Liver (tissue), 9 donors: ENCODE data around the gene SUCO. TPM values are rescaled to one million over a fixed set of nuclear protein-coding genes. Genes with fewer than 3 reads are reported as not detected.

Source experiments
- DNase-seq: peaks from one replicate; pipeline ENCODE4 v3.0.0-alpha.2; 2017; ENCODE audit warnings: low spot score
- H3K27ac ChIP-seq, 2 donors: one replicate each; pipeline ENCODE4 v1.7.0; 2013; ENCODE audit warnings: inconsistent platforms in 2 of 2, low read length in 2 of 2, control low read depth in 1 of 2, low read depth in 1 of 2, mild to moderate bottlenecking in 1 of 2
- H3K27me3 ChIP-seq, 4 donors: one replicate each; pipeline versions ENCODE4 v1.6.1 to v1.7.0; 2013; ENCODE audit warnings: low read length in 3 of 4, inconsistent platforms in 1 of 4, mild to moderate bottlenecking in 1 of 4, moderate library complexity in 1 of 4; ENCODE audit not compliant: control insufficient read depth in 4 of 4, insufficient read depth in 4 of 4
- H3K36me3 ChIP-seq, 4 donors: one replicate each; pipeline versions ENCODE4 v1.6.1 to v1.7.0; 2013; ENCODE audit warnings: low read length in 3 of 4, mild to moderate bottlenecking in 3 of 4, low read depth in 1 of 4, moderate library complexity in 1 of 4; ENCODE audit not compliant: control insufficient read depth in 4 of 4, insufficient read depth in 3 of 4
- H3K4me1 ChIP-seq, 4 donors: one replicate each; pipeline versions ENCODE4 v1.6.1 to v1.7.0; 2013; ENCODE audit warnings: low read length in 3 of 4, mild to moderate bottlenecking in 3 of 4, moderate library complexity in 1 of 4; ENCODE audit not compliant: control insufficient read depth in 4 of 4, insufficient read depth in 4 of 4
- H3K4me3 ChIP-seq, 3 donors: one replicate each; pipeline versions ENCODE4 v1.6.1 to v1.7.0; 2013; ENCODE audit warnings: low read length in 3 of 3, control low read depth in 1 of 3, low read depth in 1 of 3, mild to moderate bottlenecking in 1 of 3
- H3K9ac ChIP-seq, 2 donors: one replicate each; pipeline ENCODE4 v1.7.0; 2013; ENCODE audit warnings: low read length in 2 of 2, mild to moderate bottlenecking in 2 of 2, moderate library complexity in 2 of 2, control low read depth in 1 of 2, low read depth in 1 of 2
- H3K9me3 ChIP-seq, 4 donors: one replicate each; pipeline versions ENCODE4 v1.6.1 to v1.7.0; 2013; ENCODE audit warnings: low read length in 3 of 4; ENCODE audit not compliant: control insufficient read depth in 4 of 4
- EGR1 ChIP-seq, 2 donors: IDR thresholded peaks; 2 replicates each; pipeline ENCODE4 v1.6.1; 2016 to 2018; ENCODE audit warnings: antibody characterized with exemption in 2 of 2, low read depth in 2 of 2
- FOXA1 ChIP-seq: IDR thresholded peaks from 2 replicates; pipeline ENCODE4 v1.6.1; 2016; ENCODE audit warnings: antibody characterized with exemption
- FOXA2 ChIP-seq: IDR thresholded peaks from 2 replicates; pipeline ENCODE4 v1.6.1; 2016; ENCODE audit warnings: antibody characterized with exemption
- GABPA ChIP-seq, 2 donors: IDR thresholded peaks in 1 of 2; conservative IDR thresholded peaks in 1 of 2; 2 replicates each; pipeline ENCODE4 v1.6.1; 2016; ENCODE audit warnings: antibody characterized with exemption in 2 of 2, mild to moderate bottlenecking in 1 of 2, moderate library complexity in 1 of 2
- HNF4A ChIP-seq, 2 donors: conservative IDR thresholded peaks; 2 replicates each; pipeline ENCODE4 v1.6.1; 2016; ENCODE audit warnings: antibody characterized with exemption in 2 of 2, mild to moderate bottlenecking in 2 of 2
- HNF4G ChIP-seq: IDR thresholded peaks from 2 replicates; pipeline ENCODE4 v1.6.1; 2016; ENCODE audit warnings: antibody characterized with exemption
- JUND ChIP-seq, 2 donors: IDR thresholded peaks; 2 replicates each; pipeline ENCODE4 v1.6.1; 2016; ENCODE audit warnings: antibody characterized with exemption in 2 of 2
- NR2F2 ChIP-seq: IDR thresholded peaks from 2 replicates; pipeline ENCODE4 v1.6.1; 2016; ENCODE audit warnings: antibody characterized with exemption
- RAD21 ChIP-seq, 2 donors: IDR thresholded peaks; 2 replicates each; pipeline ENCODE4 v1.6.1; 2016; ENCODE audit warnings: antibody characterized with exemption in 2 of 2, mild to moderate bottlenecking in 2 of 2
- RXRA ChIP-seq, 2 donors: IDR thresholded peaks; 2 replicates each; pipeline ENCODE4 v1.6.1; 2017 to 2018; ENCODE audit warnings: antibody characterized with exemption in 2 of 2, mild to moderate bottlenecking in 1 of 2
- SP1 ChIP-seq: IDR thresholded peaks from 2 replicates; pipeline ENCODE4 v1.6.1; 2018; ENCODE audit warnings: antibody characterized with exemption, mild to moderate bottlenecking
- TAF1 ChIP-seq: conservative IDR thresholded peaks from 2 replicates; pipeline ENCODE4 v1.6.1; 2016; ENCODE audit warnings: antibody characterized with exemption, mild to moderate bottlenecking
- YY1 ChIP-seq: IDR thresholded peaks from 2 replicates; pipeline ENCODE4 v1.6.1; 2016; ENCODE audit warnings: antibody characterized with exemption, mild to moderate bottlenecking
- WGBS: extraction: QIAGEN DNeasy Blood & Tissue Kit; methylation state at CpG from one replicate; pipeline ENCODE4 v1.1.7; 2013; 5-methylcytosine and 5-hydroxymethylcytosine counted together
- polyA plus RNA-seq, 2 donors: library from polyadenylated mRNA; stranded (reverse) in 1 of 2; unstranded in 1 of 2; fragments of 200-250 nt in 1 of 2; fragments of >200 nt in 1 of 2; fragmentation: Nextera tagmentation in 1 of 2; extraction: Ambion mirVana in 1 of 2; gene quantifications; one replicate each; pipeline versions ENCODE4 v1.2.1 to v1.2.3, GENCODE V29; 2013 to 2015
- total RNA-seq, 2 donors: library from RNA; depleted of rRNA; stranded (reverse); fragments of >200 nt; gene quantifications; one replicate each; pipeline ENCODE4 v1.2.3, GENCODE V29; 2014
- TF ChIP-seq, protein P1 (sequence below): IDR thresholded peaks from 2 replicates; pipeline ENCODE4 v1.6.1; 2016; ENCODE audit warnings: antibody characterized with exemption
- TF ChIP-seq, protein P2 (sequence below): IDR thresholded peaks from 2 replicates; pipeline ENCODE4 v1.6.1; 2016; ENCODE audit warnings: antibody characterized with exemption
- TF ChIP-seq, protein P3 (sequence below): IDR thresholded peaks from 2 replicates; pipeline ENCODE4 v1.6.1; 2016; ENCODE audit warnings: antibody characterized with exemption
- TF ChIP-seq, protein P4 (sequence below): IDR thresholded peaks from 2 replicates; pipeline ENCODE4 v1.6.1; 2016; ENCODE audit warnings: antibody characterized with exemption, mild to moderate bottlenecking
- TF ChIP-seq, protein P5 (sequence below): fragments of 150-350 bp; IDR thresholded peaks from 2 replicates; pipeline ENCODE4 v1.5.1; 2017; ENCODE audit warnings: improper control_type of control experiment, low read depth, low read length; ENCODE audit not compliant: missing input control
- donor health status: healthy.
- donor health status: healthy.
- donor health status: healthy.
- donor health status: healthy.
- donor health status: healthy.

Gene SUCO
- total and polyA plus RNA-seq, 4 donors = 2.8 to 38.1 (median 8.5) TPM

DNA sequence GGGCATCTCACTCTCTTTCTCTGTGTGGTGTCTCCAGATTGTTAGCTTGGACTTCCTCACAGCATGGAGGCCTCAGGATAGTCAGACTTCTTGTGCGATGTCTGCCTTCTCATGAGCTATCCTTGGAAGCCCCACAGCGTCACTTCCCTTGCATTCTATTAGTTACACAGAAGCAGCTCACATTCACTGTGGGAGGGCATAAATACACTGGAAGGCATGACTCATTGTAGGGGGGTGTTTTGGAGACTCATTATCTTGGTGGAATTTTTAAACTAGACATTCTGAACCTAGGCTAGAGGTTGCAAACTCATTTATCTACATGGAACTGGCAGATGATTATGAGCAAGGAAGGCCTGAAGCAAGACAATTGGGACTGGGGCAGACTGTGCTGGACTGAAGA lies 104.6 kb downstream of the SUCO start:
- H3K27me3 ChIP-seq = no peaks in the 10 kb centered on the region
- no peaks in the 10 kb centered on the region for H3K9me3 ChIP-seq
- no peaks in the 10 kb centered on the region for H3K4me1 ChIP-seq
- TF ChIP-seq HNF4A (conservative IDR thresholded peaks at IDR 0.05) (no peak), FOXA2 (no peak), EGR1 (IDR thresholded peaks at IDR 0.05; ENCODE audit: low read depth in 2 of 2) (no peak), YY1 (no peak), TAF1 (no peak), FOXA1 (no peak), RXRA (IDR thresholded peaks at IDR 0.05) (no peak), NR2F2 (no peak), SP1 (no peak), HNF4G (no peak), GABPA (IDR thresholded peaks at IDR 0.05 in 1 of 2, conservative IDR thresholded peaks at IDR 0.05 in 1 of 2) (no peak)
- TF ChIP-seq, protein P1, sequence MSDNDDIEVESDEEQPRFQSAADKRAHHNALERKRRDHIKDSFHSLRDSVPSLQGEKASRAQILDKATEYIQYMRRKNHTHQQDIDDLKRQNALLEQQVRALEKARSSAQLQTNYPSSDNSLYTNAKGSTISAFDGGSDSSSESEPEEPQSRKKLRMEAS = no peak
- TF ChIP-seq, protein P2, sequence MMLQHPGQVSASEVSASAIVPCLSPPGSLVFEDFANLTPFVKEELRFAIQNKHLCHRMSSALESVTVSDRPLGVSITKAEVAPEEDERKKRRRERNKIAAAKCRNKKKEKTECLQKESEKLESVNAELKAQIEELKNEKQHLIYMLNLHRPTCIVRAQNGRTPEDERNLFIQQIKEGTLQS = no peak
- TF ChIP-seq, protein P3, sequence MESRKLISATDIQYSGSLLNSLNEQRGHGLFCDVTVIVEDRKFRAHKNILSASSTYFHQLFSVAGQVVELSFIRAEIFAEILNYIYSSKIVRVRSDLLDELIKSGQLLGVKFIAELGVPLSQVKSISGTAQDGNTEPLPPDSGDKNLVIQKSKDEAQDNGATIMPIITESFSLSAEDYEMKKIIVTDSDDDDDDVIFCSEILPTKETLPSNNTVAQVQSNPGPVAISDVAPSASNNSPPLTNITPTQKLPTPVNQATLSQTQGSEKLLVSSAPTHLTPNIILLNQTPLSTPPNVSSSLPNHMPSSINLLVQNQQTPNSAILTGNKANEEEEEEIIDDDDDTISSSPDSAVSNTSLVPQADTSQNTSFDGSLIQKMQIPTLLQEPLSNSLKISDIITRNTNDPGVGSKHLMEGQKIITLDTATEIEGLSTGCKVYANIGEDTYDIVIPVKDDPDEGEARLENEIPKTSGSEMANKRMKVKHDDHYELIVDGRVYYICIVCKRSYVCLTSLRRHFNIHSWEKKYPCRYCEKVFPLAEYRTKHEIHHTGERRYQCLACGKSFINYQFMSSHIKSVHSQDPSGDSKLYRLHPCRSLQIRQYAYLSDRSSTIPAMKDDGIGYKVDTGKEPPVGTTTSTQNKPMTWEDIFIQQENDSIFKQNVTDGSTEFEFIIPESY = no peak
- TF ChIP-seq, protein P4, sequence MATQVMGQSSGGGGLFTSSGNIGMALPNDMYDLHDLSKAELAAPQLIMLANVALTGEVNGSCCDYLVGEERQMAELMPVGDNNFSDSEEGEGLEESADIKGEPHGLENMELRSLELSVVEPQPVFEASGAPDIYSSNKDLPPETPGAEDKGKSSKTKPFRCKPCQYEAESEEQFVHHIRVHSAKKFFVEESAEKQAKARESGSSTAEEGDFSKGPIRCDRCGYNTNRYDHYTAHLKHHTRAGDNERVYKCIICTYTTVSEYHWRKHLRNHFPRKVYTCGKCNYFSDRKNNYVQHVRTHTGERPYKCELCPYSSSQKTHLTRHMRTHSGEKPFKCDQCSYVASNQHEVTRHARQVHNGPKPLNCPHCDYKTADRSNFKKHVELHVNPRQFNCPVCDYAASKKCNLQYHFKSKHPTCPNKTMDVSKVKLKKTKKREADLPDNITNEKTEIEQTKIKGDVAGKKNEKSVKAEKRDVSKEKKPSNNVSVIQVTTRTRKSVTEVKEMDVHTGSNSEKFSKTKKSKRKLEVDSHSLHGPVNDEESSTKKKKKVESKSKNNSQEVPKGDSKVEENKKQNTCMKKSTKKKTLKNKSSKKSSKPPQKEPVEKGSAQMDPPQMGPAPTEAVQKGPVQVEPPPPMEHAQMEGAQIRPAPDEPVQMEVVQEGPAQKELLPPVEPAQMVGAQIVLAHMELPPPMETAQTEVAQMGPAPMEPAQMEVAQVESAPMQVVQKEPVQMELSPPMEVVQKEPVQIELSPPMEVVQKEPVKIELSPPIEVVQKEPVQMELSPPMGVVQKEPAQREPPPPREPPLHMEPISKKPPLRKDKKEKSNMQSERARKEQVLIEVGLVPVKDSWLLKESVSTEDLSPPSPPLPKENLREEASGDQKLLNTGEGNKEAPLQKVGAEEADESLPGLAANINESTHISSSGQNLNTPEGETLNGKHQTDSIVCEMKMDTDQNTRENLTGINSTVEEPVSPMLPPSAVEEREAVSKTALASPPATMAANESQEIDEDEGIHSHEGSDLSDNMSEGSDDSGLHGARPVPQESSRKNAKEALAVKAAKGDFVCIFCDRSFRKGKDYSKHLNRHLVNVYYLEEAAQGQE = no peak
- DNase-seq = no peak
- WGBS = 93% methylated on average over 2 of the region's 2 CpGs
- no peaks in the 10 kb centered on the region for H3K36me3 ChIP-seq
- no peak overlapping the region for H3K4me3 ChIP-seq
- H3K9ac ChIP-seq = no peak overlapping the region
- H3K27ac ChIP-seq = no peak overlapping the region

DNA sequence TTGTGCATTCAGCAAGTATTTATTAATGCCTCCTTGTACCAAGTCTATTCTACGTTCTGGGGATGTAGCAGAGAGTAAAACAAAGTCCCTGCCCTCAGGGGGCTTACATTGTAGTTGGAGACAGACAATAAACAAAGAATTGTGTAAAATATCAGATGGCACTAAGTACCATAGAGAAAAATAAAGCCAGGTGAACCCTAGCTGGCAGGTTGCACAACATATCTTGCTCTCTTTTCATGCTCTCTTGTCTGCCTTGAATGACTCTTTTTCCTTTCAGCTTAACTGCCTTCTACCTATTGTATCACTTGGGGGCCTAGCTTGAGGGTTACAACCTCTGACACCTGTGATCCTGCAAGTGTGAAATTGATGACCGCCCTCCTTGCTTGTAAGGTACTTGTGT lies 105.3 kb downstream of the SUCO start:
- H3K27ac ChIP-seq = no peak overlapping the region
- TF ChIP-seq HNF4A (conservative IDR thresholded peaks at IDR 0.05) = no peak
- TF ChIP-seq GABPA (IDR thresholded peaks at IDR 0.05 in 1 of 2, conservative IDR thresholded peaks at IDR 0.05 in 1 of 2) = no peak
- no peak for TF ChIP-seq HNF4G
- no peak for TF ChIP-seq FOXA1
- no peak for TF ChIP-seq RXRA (IDR thresholded peaks at IDR 0.05)
- TF ChIP-seq, protein P1 = no peak
- TF ChIP-seq, protein P3 = no peak
- TF ChIP-seq FOXA2 = no peak
- no peak for TF ChIP-seq RAD21 (IDR thresholded peaks at IDR 0.05)
- TF ChIP-seq TAF1 = no peak
- no peak for TF ChIP-seq YY1
- TF ChIP-seq EGR1 (IDR thresholded peaks at IDR 0.05; ENCODE audit: low read depth in 2 of 2) = no peak
- no peak for TF ChIP-seq NR2F2
- TF ChIP-seq SP1 = no peak
- TF ChIP-seq JUND (IDR thresholded peaks at IDR 0.05) = no peak
- TF ChIP-seq, protein P5, sequence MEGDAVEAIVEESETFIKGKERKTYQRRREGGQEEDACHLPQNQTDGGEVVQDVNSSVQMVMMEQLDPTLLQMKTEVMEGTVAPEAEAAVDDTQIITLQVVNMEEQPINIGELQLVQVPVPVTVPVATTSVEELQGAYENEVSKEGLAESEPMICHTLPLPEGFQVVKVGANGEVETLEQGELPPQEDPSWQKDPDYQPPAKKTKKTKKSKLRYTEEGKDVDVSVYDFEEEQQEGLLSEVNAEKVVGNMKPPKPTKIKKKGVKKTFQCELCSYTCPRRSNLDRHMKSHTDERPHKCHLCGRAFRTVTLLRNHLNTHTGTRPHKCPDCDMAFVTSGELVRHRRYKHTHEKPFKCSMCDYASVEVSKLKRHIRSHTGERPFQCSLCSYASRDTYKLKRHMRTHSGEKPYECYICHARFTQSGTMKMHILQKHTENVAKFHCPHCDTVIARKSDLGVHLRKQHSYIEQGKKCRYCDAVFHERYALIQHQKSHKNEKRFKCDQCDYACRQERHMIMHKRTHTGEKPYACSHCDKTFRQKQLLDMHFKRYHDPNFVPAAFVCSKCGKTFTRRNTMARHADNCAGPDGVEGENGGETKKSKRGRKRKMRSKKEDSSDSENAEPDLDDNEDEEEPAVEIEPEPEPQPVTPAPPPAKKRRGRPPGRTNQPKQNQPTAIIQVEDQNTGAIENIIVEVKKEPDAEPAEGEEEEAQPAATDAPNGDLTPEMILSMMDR = no peak
- TF ChIP-seq, protein P2 = no peak

More for the DNA sequence above, 105.3 kb downstream of the SUCO start:
- no peaks in the 10 kb centered on the region for H3K4me1 ChIP-seq
- H3K36me3 ChIP-seq = no peaks in the 10 kb centered on the region
- DNase-seq = no peak
- H3K9ac ChIP-seq = no peak overlapping the region
- WGBS = 83% methylated on average over 2 of the region's 2 CpGs
- no peaks in the 10 kb centered on the region for H3K9me3 ChIP-seq
- no peak overlapping the region for H3K4me3 ChIP-seq
- no peaks in the 10 kb centered on the region for H3K27me3 ChIP-seq
